MCF 10A (cell line): Measurements from ENCODE around the gene MEF2A. TPM values are rescaled to one million over a fixed set of nuclear protein-coding genes. Genes with fewer than 3 reads are reported as not detected.
A peak's percentile ranks its signal among the peaks of the same experiment; 100 is the strongest.

Source experiments
- BruUV-seq: library from RNA; stranded (reverse); fragments of 400-500 nt; replicated peaks from 2 replicates; lab custom pipeline; 2021; lab: Mats Ljungman, UMichigan
- CTCF ChIA-PET: fragments of 300-600 bp; sonication (Branson Sonifier 250); formaldehyde crosslinking; extraction: SDS; loops from one replicate; lab custom pipeline; 2021; ENCODE audit warnings: antibody characterized with exemption, inconsistent platforms; lab: Yijun Ruan, JAX
- POLR2A ChIA-PET: fragments of 300-600, 350-650 bp; sonication (Branson Sonifier 250); formaldehyde crosslinking; extraction: SDS; loops from one replicate; lab custom pipeline; 2020; ENCODE audit warnings: antibody characterized with exemption, inconsistent platforms; lab: Yijun Ruan, JAX
- DNase-seq: peaks from one replicate; pipeline ENCODE4 v3.0.0-alpha.2; 2018; ENCODE audit not compliant: unreplicated experiment
- H3K27ac Mint-ChIP-seq: one replicate; pipeline ENCODE4 v1.8.0; 2022; ENCODE audit warnings: mild to moderate bottlenecking, low read depth, mixed read lengths; ENCODE audit not compliant: unreplicated experiment
- H3K27me3 Mint-ChIP-seq: one replicate; pipeline ENCODE4 v1.8.0; 2022; ENCODE audit warnings: mixed read lengths; ENCODE audit not compliant: insufficient read depth, unreplicated experiment
- H3K36me3 Mint-ChIP-seq: one replicate; pipeline ENCODE4 v1.8.0; 2022; ENCODE audit warnings: mild to moderate bottlenecking, moderate library complexity, mixed read lengths; ENCODE audit not compliant: insufficient read depth, unreplicated experiment
- H3K4me1 Mint-ChIP-seq: one replicate; pipeline ENCODE4 v1.8.0; 2022; ENCODE audit warnings: mixed read lengths; ENCODE audit not compliant: insufficient read depth, unreplicated experiment
- H3K4me3 Mint-ChIP-seq: one replicate; pipeline ENCODE4 v1.8.0; 2022; ENCODE audit warnings: mild to moderate bottlenecking, moderate library complexity, mixed read lengths; ENCODE audit not compliant: unreplicated experiment
- H3K9me3 Mint-ChIP-seq: one replicate; pipeline ENCODE4 v1.8.0; 2022; ENCODE audit warnings: mixed read lengths; ENCODE audit not compliant: unreplicated experiment
- intact Hi-C: fragments of 100-400 bp; cut with micrococcal nuclease; formaldehyde crosslinking; loops from 2 replicates; pipeline ENCODE4 v1.14.1; 2022
- total RNA-seq: library from RNA; stranded (reverse); gene quantifications from 2 replicates; pipeline ENCODE4 v1.2.3, GENCODE V29; 2022
- TF ChIP-seq, protein P1 (sequence below): fragments of 200-600 bp; IDR thresholded peaks from one replicate; pipeline ENCODE4 v1.8.0; 2022; ENCODE audit warnings: antibody characterized with exemption, mild to moderate bottlenecking; ENCODE audit not compliant: unreplicated experiment

Gene MEF2A
- total RNA-seq, 1 experiment from 2014 or later: 52.9 TPM

DNA sequence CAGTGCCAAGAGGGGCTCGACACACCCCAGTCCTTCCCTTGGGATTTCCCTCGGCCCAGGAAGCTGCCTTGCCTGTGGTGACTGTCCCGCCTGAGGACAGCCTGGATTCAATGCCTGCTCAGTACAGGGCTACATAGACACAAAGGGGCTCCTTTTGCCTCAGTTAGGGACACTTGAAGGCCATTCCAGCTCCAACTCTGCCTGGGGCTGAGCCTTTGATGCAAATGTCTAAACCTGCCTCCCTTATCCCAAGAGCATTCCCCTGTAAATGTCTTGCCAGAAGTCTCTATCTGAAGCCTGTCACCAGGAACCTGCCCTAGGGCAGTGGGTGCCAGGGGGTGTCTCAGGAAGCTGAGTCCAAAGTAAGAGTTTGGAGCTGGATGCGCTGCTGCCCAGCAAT lies 186.8 kb downstream of the MEF2A start:
- TF ChIP-seq, protein P1, sequence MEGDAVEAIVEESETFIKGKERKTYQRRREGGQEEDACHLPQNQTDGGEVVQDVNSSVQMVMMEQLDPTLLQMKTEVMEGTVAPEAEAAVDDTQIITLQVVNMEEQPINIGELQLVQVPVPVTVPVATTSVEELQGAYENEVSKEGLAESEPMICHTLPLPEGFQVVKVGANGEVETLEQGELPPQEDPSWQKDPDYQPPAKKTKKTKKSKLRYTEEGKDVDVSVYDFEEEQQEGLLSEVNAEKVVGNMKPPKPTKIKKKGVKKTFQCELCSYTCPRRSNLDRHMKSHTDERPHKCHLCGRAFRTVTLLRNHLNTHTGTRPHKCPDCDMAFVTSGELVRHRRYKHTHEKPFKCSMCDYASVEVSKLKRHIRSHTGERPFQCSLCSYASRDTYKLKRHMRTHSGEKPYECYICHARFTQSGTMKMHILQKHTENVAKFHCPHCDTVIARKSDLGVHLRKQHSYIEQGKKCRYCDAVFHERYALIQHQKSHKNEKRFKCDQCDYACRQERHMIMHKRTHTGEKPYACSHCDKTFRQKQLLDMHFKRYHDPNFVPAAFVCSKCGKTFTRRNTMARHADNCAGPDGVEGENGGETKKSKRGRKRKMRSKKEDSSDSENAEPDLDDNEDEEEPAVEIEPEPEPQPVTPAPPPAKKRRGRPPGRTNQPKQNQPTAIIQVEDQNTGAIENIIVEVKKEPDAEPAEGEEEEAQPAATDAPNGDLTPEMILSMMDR: no peak
- POLR2A ChIA-PET: interaction anchor here (1.8 kb wide), 1 partner anchor 503 kb away, joined by 5 read pairs; the partner anchor contains the start of gene TTC23
- no peak for DNase-seq
- Mint-ChIP-seq H3K4me3 (no peak overlapping the region), H3K27me3 (no peaks in the 10 kb centered on the region), H3K27ac (no peak overlapping the region), H3K4me1 (peaks cover 5% of the 10 kb centered on the region), H3K9me3 (no peaks in the 10 kb centered on the region), H3K36me3 (peaks cover 6% of the 10 kb centered on the region)
- no TSS peak for BruUV-seq
- CTCF ChIA-PET: interaction anchor here (0.6 kb wide), 1 partner anchor 185 kb away, joined by 3 read pairs; no protein-coding TSS in a partner anchor
- intact Hi-C loops: no loop called here

DNA sequence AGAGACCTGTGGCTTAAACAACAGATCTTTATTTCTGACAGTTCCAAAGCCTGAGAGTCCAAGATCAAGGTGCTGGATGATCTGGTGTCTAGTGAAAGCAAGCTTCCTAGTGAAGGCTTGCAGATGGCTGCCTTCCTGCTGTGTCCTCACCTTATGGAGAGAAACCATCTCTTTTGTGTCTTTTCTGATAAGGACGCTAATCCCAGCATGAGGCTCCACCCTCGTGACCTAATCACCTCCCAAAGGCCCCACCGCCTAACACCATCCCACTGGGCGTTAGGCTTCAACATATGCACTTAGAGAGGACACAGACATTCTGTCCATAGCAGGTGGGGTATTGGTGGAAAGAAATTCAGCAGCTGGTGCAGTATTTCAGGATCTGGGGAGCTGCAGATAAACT lies 187.3 kb downstream of the MEF2A start:
- no peaks in the 10 kb centered on the region for H3K27me3 Mint-ChIP-seq
- intact Hi-C loops: no loop called here
- no peak overlapping the region for H3K4me3 Mint-ChIP-seq
- POLR2A ChIA-PET: interaction anchor here (1.8 kb wide), 1 partner anchor 503 kb away, joined by 5 read pairs; the partner anchor contains the start of gene TTC23
- peaks cover 5% of the 10 kb centered on the region for H3K4me1 Mint-ChIP-seq
- no TSS peak for BruUV-seq
- H3K27ac Mint-ChIP-seq: no peak overlapping the region
- CTCF ChIA-PET: interaction anchor here (0.6 to 5.3 kb wide), 3 partner anchors 22 to 479 kb away, joined by 3 to 49 read pairs (median 5); no protein-coding TSS in a partner anchor
- H3K9me3 Mint-ChIP-seq: no peaks in the 10 kb centered on the region
- peaks cover 6% of the 10 kb centered on the region for H3K36me3 Mint-ChIP-seq
- no peak for DNase-seq
- TF ChIP-seq, protein P1: no peak

DNA sequence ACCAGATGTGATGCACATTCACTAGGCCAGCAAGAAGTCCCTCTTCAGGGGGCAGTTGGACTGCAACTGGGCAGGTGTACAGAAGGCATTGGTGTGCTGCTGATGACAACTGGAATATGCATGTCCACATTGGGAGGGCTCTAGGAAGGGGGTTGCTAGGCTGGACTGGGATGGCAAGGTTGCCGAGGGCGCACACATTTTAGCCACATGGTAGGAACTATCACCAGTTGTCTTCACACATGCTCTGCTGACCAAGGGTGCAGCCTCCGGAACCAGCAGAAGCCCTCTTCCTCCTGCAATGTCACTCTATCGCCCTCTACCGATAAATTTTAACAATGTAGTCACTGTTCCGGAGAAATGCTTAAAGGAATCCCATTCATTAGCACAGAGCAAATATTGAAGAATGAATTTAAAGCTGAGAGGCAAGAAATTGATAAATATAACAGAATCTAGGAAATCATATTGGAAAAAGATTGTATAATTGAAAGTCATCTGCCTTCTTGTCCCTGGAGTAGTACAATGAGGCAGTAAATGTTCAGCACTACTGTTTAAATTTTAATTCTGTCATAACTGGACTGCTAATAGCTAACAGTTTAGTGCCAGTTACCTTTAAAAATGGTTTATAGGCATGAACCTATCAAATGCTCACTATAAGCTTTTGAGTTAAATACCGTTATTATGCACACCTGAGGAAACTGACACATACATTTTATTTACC lies 190.1 kb downstream of the MEF2A start:
- Mint-ChIP-seq H3K27ac (no peak overlapping the region), H3K4me3 (no peak overlapping the region), H3K9me3 (no peaks in the 10 kb centered on the region), H3K4me1 (peaks cover 5% of the 10 kb centered on the region), H3K36me3 (peaks cover 6% of the 10 kb centered on the region), H3K27me3 (no peaks in the 10 kb centered on the region)
- peak; percentile 72 for DNase-seq
- CTCF ChIA-PET: interaction anchor here (0.6 to 5.3 kb wide), 41 partner anchors 8 to 718 kb away, joined by 3 to 49 read pairs (median 4); partner anchors contain the start of gene LYSMD4
- intact Hi-C loops: loop anchor here (1.0 kb wide), 4 partner anchors 48 to 483 kb away; no protein-coding TSS in a partner anchor
- TF ChIP-seq, protein P1: peak; percentile 82
- BruUV-seq: no TSS peak
- POLR2A ChIA-PET: interaction anchor here (0.7 to 2.5 kb wide), 4 partner anchors 23 to 505 kb away, joined by 3 to 14 read pairs (median 8); partner anchors contain the start of genes LRRC28 and LYSMD4

DNA sequence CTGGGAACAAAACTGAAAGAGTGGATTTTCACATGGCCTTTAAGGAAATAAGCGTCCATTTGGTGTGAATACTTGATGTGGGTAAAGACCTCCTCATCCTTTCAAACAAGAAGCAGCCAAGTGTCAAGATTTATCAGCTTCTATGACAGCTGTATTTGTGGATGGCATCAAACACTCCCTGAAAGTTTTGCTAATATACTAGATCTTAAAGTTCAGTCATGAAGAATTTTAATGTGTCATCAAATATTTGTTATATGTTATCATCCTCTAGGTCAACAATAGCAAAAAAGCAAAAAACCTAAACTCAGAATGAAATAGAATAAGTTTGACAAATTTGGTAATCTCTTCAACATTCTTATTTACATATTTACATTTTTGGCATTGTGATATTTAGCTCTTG lies 196.5 kb downstream of the MEF2A start:
- intact Hi-C loops: no loop called here
- Mint-ChIP-seq H3K27me3 (no peaks in the 10 kb centered on the region), H3K9me3 (no peaks in the 10 kb centered on the region), H3K4me3 (no peak overlapping the region), H3K36me3 (no peaks in the 10 kb centered on the region), H3K27ac (no peak overlapping the region), H3K4me1 (peaks cover 6% of the 10 kb centered on the region)
- CTCF ChIA-PET: no interaction called here
- DNase-seq: no peak
- no TSS peak for BruUV-seq
- TF ChIP-seq, protein P1: no peak
- POLR2A ChIA-PET: interaction anchor here (1.6 kb wide), 1 partner anchor 29 kb away, joined by 6 read pairs; the partner anchor contains the start of gene LYSMD4
